GM12892 (cell line): ENCODE measurements around the gene SH3RF3.

Experiments used
- POLR2A ChIP-seq: IDR thresholded peaks from 2 replicates; pipeline ENCODE4 v1.6.1; 2011; ENCODE audit warnings: low read depth, low read length, control low read depth
- TAF1 ChIP-seq: IDR thresholded peaks from 2 replicates; pipeline ENCODE4 v1.6.1; 2011; ENCODE audit warnings: low read depth, mild to moderate bottlenecking, control low read depth, low read length, borderline replicate concordance

GRCh38 chr2:109223490-109223889 is 94.5 kb downstream of the SH3RF3 start:
- TF ChIP-seq POLR2A (no peak), TAF1 (no peak)
